ENCODE results near the gene CCDC106. TPM values are rescaled to one million over a fixed set of nuclear protein-coding genes. Genes with fewer than 3 reads are reported as not detected.

The CCDC106 gene
- total RNA-seq, 1 donor from 2014 or later, result 18.9 TPM

DNA sequence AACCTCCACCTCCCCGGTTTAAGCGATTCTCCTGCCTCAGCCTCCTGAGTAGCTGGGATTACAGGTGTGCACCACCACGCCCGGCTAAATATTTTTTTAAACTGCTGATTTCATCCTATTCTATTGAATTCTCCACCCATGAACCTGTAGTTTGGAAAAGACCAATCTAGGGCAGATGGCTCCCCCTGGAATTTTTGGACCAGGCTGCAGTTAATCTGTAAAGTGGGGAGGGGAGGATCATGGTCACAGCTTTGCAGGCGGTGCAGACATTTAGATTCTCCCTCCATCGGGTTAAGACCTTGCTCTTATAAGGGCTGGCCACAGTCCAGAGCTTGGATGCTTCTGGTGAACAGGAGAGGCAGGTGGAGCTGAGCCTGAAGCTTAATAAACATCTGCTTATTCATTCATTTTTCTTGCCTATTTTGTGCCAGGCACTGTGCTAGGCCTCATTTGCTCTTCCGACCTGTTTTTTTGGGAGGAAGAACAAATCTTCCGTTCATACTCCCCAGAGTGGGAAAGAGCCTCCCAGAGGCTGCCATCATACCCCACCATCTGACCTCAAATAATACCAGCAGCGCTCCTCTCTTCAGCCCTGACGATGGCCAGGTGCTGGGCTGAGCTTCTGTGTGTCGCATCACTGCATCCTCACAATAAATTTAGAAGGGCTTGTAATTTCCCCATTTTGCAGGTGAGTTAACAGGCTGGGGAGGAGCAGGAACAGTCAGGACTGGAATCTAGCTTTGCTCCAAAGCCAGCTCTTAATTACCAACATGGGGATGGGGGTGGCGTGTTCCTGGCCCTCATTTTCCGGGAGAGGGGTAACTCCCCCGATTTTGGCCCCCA, 902 bp upstream of the CCDC106 start:
- no peak for DNase-seq (ENCODE audit: low read depth, low spot score)
- H3K36me3 Mint-ChIP-seq (ENCODE audit: low read depth), result peaks cover 11% of the 10 kb centered on the region
- H3K9me3 Mint-ChIP-seq, result no peaks in the 10 kb centered on the region
- H3K27ac Mint-ChIP-seq (ENCODE audit: unreplicated experiment), result no peak overlapping the region
- H3K4me3 Mint-ChIP-seq, result peak overlapping the region; percentile 91
- H3K4me1 Mint-ChIP-seq, result peaks cover 36% of the 10 kb centered on the region
- peaks cover 10% of the 10 kb centered on the region for H3K27me3 Mint-ChIP-seq (ENCODE audit: low read depth)
- TF ChIP-seq, protein P1, sequence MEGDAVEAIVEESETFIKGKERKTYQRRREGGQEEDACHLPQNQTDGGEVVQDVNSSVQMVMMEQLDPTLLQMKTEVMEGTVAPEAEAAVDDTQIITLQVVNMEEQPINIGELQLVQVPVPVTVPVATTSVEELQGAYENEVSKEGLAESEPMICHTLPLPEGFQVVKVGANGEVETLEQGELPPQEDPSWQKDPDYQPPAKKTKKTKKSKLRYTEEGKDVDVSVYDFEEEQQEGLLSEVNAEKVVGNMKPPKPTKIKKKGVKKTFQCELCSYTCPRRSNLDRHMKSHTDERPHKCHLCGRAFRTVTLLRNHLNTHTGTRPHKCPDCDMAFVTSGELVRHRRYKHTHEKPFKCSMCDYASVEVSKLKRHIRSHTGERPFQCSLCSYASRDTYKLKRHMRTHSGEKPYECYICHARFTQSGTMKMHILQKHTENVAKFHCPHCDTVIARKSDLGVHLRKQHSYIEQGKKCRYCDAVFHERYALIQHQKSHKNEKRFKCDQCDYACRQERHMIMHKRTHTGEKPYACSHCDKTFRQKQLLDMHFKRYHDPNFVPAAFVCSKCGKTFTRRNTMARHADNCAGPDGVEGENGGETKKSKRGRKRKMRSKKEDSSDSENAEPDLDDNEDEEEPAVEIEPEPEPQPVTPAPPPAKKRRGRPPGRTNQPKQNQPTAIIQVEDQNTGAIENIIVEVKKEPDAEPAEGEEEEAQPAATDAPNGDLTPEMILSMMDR (conservative IDR thresholded peaks at IDR 0.05), result no peak

DNA sequence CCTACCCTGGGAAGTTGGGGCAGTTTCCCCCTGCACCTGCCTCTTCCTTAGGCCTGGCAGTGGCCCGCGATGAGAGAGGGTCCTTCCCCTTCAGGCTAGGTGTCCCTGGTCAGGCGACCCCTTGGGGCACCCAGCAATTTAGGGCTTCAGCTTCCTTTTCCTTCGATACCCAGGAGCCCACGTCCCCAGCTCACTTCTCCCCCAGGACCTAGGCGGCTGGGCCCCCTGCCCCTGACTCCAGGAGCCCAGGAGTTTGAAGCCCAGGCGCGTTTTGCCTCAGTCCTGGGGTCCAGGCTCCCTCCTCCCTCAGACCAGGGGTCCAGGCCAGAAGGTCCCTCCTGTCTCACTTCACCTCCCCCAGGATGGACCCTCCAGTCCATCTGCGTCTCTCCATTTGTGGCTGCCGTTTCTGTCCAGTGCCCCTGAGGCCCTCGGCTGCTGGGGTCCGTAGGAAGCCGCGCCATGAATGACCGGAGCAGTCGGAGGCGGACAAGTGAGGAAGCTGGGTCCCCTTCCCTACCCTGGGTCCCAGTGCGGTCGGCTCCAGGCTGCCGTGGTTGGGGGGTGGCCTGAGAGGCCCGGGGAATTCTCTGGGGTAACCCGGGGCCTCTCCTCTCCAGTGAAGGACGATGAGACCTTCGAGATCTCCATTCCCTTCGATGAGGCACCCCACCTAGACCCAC, 714 bp downstream of the CCDC106 start:
- Mint-ChIP-seq H3K4me3 (peak overlapping the region; percentile 88), H3K27ac (ENCODE audit: unreplicated experiment) (no peak overlapping the region), H3K27me3 (ENCODE audit: low read depth) (peaks cover 2% of the 10 kb centered on the region), H3K4me1 (peaks cover 26% of the 10 kb centered on the region), H3K36me3 (ENCODE audit: low read depth) (peaks cover 6% of the 10 kb centered on the region), H3K9me3 (no peaks in the 10 kb centered on the region)
- TF ChIP-seq, protein P1 (conservative IDR thresholded peaks at IDR 0.05), result no peak
- no peak for DNase-seq (ENCODE audit: low read depth, low spot score)

DNA sequence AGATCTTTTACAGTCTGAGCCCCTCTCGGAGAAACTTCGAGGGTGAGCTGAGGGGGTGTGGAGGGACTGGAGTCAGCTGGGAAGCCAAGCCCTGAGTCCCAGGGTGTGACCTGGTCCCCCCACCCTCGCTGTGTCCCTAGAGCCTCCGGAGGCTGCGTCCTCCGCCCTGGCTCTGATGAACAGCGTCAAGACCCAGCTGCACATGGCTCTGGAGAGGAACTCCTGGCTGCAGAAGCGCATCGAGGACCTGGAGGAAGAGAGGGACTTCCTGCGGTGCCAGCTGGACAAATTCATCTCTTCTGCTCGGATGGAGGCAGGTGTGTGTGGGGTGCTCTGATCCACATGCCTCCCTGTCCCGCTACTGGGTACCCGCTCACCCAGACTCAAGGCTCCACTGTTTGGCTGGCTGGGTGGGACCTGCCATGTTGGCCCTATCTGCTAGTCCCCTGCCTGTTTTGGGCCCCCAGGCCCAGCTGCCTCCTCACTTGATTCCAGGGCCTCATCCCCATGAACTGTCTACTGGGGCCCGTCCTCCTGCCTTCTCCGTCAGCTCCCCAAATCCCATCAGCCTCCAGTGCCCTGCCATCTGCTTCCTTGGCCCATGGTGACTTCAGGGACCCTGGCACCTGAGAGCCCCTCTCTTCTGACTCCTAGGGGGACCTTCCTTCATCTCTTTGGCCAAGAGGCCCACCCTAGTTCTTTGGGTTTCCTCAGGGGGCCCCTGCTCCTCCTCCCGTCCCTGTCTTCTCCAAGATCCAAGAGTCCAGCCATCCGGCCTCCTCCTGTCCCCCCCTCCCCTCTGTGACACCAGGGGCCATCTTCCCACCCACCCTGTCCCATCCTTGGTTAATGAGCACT, 1.5 kb downstream of the CCDC106 start:
- Mint-ChIP-seq H3K27ac (ENCODE audit: unreplicated experiment) (no peak overlapping the region), H3K36me3 (ENCODE audit: low read depth) (peaks cover 6% of the 10 kb centered on the region), H3K27me3 (ENCODE audit: low read depth) (peaks cover 8% of the 10 kb centered on the region), H3K4me3 (peak overlapping the region; percentile 88), H3K9me3 (no peaks in the 10 kb centered on the region), H3K4me1 (peaks cover 19% of the 10 kb centered on the region)
- no peak for DNase-seq (ENCODE audit: low read depth, low spot score)
- TF ChIP-seq, protein P1 (conservative IDR thresholded peaks at IDR 0.05), result no peak

DNA sequence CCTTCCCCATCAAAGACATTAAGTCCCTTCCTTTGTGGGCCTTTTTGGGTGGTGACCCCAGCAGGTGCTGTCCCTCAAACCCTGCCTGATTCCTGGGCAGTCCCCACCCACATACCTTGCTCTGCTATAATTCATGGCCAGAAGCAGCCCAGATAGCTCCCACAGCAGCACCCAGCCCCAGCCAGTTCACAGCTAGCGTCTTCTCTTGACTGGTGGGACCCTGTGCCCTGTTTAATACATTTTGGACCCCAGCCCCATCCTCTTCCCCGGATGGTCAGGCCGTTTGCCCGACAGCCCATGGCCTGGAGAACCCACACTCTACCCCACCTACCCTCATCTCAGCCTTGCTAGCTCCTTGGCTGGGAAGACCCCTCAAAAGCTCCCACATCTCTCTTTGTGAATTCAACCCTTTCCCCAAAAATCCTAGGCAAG, 2.1 kb downstream of the CCDC106 start:
- Mint-ChIP-seq H3K27me3 (ENCODE audit: low read depth) (peaks cover 9% of the 10 kb centered on the region), H3K27ac (ENCODE audit: unreplicated experiment) (no peak overlapping the region)
- TF ChIP-seq, protein P1 (conservative IDR thresholded peaks at IDR 0.05), result no peak

DNA sequence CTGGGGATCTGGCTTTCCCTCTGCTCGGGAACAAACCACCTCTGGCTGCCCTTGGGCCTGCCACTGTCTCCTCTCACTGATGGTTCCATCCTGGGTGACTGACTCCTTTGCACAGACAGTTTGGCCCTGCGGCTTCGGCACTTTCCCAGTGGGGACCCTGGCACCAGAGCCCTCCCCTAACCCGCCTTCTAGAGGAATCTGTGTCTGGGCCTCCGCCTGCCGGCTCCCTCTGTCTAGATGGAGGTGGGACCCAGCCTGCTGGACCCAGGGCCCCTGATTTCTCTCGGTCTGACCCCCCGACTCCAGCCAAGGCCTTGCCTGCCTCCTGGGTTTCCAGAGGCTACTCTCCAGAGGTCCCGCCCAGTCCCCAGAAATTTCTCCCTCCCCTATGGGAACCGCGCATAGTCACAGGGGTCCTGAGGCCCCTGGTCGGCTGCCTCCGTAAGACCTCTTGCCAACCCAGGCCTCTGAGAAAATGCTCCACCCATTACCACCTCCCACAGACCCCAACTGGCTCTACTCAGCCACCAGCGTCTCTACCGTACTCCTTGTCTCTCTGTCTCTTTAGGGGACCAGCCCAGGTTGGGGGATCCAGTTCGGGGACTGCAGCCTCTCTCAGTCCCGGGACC, 2.7 kb downstream of the CCDC106 start:
- H3K27me3 Mint-ChIP-seq (ENCODE audit: low read depth), result peaks cover 9% of the 10 kb centered on the region
- TF ChIP-seq, protein P1 (conservative IDR thresholded peaks at IDR 0.05), result no peak
- no peaks in the 10 kb centered on the region for H3K9me3 Mint-ChIP-seq
- peaks cover 2% of the 10 kb centered on the region for H3K36me3 Mint-ChIP-seq (ENCODE audit: low read depth)
- H3K4me1 Mint-ChIP-seq, result peaks cover 21% of the 10 kb centered on the region
- H3K27ac Mint-ChIP-seq (ENCODE audit: unreplicated experiment), result no peak overlapping the region
- H3K4me3 Mint-ChIP-seq, result peak overlapping the region; percentile 83
- no peak for DNase-seq (ENCODE audit: low read depth, low spot score)

More for the DNA sequence above, 2.1 kb downstream of the CCDC106 start:
- no peak for DNase-seq (ENCODE audit: low read depth, low spot score)
- Mint-ChIP-seq H3K36me3 (ENCODE audit: low read depth) (peaks cover 6% of the 10 kb centered on the region), H3K4me1 (peaks cover 19% of the 10 kb centered on the region), H3K4me3 (peak overlapping the region; percentile 83), H3K9me3 (no peaks in the 10 kb centered on the region)

Measured in neural crest cell (in vitro differentiated cells).